Prostate gland (tissue), 2 donors: Measurements from ENCODE around the gene ACAA1.

Experiments
- CTCF ChIP-seq, 4 experiments: fragments of 200-600 bp in 2 of 4; fragments of 450-650 bp in 2 of 4; sonication (generic) in 2 of 4; IDR thresholded peaks; 1 replicate in 3 of 4; 2 replicates in 1 of 4; pipeline ENCODE4 v1.5.1; 2016 to 2019; ENCODE audit warnings: antibody characterized with exemption in 4 of 4, mild to moderate bottlenecking in 2 of 4, moderate library complexity in 2 of 4
- POLR2AphosphoS5 ChIP-seq: sonication (generic); formaldehyde crosslinking; IDR thresholded peaks from one replicate; pipeline ENCODE4 v1.6.1; 2017; ENCODE audit warnings: antibody characterized with exemption

GRCh38 chr3:38114875-38115644 lies 21.9 kb downstream of the ACAA1 start:
- TF ChIP-seq CTCF (IDR thresholded peaks at IDR 0.05) (no peak), POLR2AphosphoS5 (no peak)
